ENCODE measurements around the gene BANP.

DNA sequence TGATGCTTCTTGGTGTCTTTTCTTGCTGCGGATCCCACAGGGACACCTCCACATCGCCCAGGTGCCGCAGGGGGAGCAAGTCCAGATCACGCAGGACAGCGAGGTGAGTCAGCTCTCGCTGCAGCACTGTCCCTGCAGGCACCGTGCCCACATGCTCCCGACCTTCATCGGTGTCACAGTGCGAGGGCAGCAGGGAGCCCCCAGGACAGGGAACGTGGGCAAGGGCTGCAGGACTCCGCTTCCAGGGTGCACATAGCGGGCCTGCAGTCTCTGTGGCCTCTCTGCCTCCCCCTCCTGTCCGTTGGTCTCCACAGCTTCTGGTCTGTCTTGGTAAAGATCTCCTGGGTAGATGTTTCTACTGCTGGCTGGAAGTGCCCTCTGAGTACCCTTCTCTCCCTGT lies 84.1 kb downstream of the BANP start:
- no peak for TF ChIP-seq POLR2A (IDR thresholded peaks at IDR 0.05)
- TF ChIP-seq CTCF (IDR thresholded peaks at IDR 0.05) = no peak
